Right cardiac atrium (tissue), 5 donors: ENCODE measurements around the gene PPP1R3G. TPM values are rescaled to one million over a fixed set of nuclear protein-coding genes. Genes with fewer than 3 reads are reported as not detected.

Experiments used
- ATAC-seq, 2 donors: fragments of 200-7000 bp; cut with Tn5 transposase; one replicate each; pipeline versions ENCODE4 v1.8.0 to v1.9.1; 2020; ENCODE audit warnings: moderate library complexity in 2 of 2, mild to moderate bottlenecking in 1 of 2
- DNase-seq, 3 donors: peaks; one replicate each; pipeline ENCODE4 v3.0.0-alpha.2; 2020
- H3K27ac ChIP-seq: one replicate; pipeline ENCODE4 v1.5.1; 2013; ENCODE audit warnings: mild to moderate bottlenecking, low read length, control low read depth, moderate library complexity
- H3K27me3 ChIP-seq: one replicate; pipeline ENCODE4 v1.6.1; 2013; ENCODE audit not compliant: control insufficient read depth, insufficient read depth
- H3K4me1 ChIP-seq: one replicate; pipeline ENCODE4 v1.6.1; 2013; ENCODE audit warnings: low read length; ENCODE audit not compliant: control insufficient read depth, insufficient read depth
- H3K4me3 ChIP-seq: one replicate; pipeline ENCODE4 v1.5.1; 2013; ENCODE audit warnings: low read length, control low read depth
- H3K9me3 ChIP-seq: one replicate; pipeline ENCODE4 v1.6.1; 2013; ENCODE audit warnings: low read length; ENCODE audit not compliant: control insufficient read depth
- WGBS: extraction: QIAGEN DNeasy Blood & Tissue Kit; methylation state at CpG from one replicate; pipeline ENCODE4 v1.1.7; 2013; 5-methylcytosine and 5-hydroxymethylcytosine counted together
- intact Hi-C, 4 donors: fragments of 100-400 bp; cut with DNase I; formaldehyde crosslinking; loops; one replicate each; pipeline versions ENCODE4 v1.11.0 to v1.14.0; 2022 to 2023
- long read RNA-seq, 4 donors: library from polyadenylated mRNA; unstranded; transcript quantifications; one replicate each; pipeline ENCODE4 v2.0.0, GENCODE V29; 2020 to 2021
- polyA plus RNA-seq: library from polyadenylated mRNA; stranded (reverse); fragments of 200-250 nt; gene quantifications from one replicate; pipeline ENCODE4 v1.2.3, GENCODE V29; 2013
- total RNA-seq, 4 donors: library from RNA; stranded (reverse); fragmentation: NEBNext Ultra II Directional; extraction: Animal tissue kit (Norgen Biotek cat#: 25700); gene quantifications; one replicate each; pipeline ENCODE4 v1.2.1, GENCODE V29; 2021
- donor health status: healthy with polysubstance abuse.
- donor health status: DM: no; HTN: yes; CAD: no.
- donor health status: DM: no; HTN: no; CAD: no.
- donor health status: DM: no; HTN: yes; CAD: no; lungs with severe emphysema.
- donor health status: DM: yes; HTN: yes; CAD: no.

Gene PPP1R3G
- total RNA-seq: 10 to 100 TPM in 3 of 4 donors, 1 to 10 TPM in 1; 6.7 to 19.5 (median 16.2) TPM
- 10.9 TPM for polyA plus RNA-seq
- long read RNA-seq, donor 1, full-length matches to known transcripts: 178 of 178 reads
- long read RNA-seq, donor 1, partial matches to known transcripts: 0 of 178 reads
- long read RNA-seq, donor 1, other reads (novel, unspliced or antisense): 0 of 178 reads
- long read RNA-seq, donor 2, full-length matches to known transcripts: 120 of 120 reads
- long read RNA-seq, donor 2, partial matches to known transcripts: 0 of 120 reads
- long read RNA-seq, donor 2, other reads (novel, unspliced or antisense): 0 of 120 reads
- long read RNA-seq, donor 3, full-length matches to known transcripts: 99 of 101 reads
- long read RNA-seq, donor 3, partial matches to known transcripts: 1 of 101 reads
- long read RNA-seq, donor 3, other reads (novel, unspliced or antisense): 1 of 101 reads
- long read RNA-seq, donor 4, full-length matches to known transcripts: 112 of 112 reads
- long read RNA-seq, donor 4, partial matches to known transcripts: 0 of 112 reads
- long read RNA-seq, donor 4, other reads (novel, unspliced or antisense): 0 of 112 reads

- Histone ChIP-seq H3K27ac (peak within 1 kb of the TSS; percentile 84), H3K27me3 (no peaks in the 10 kb centered on the region), H3K4me1 (no peaks in the 10 kb centered on the region), H3K9me3 (no peaks in the 10 kb centered on the region), H3K4me3 (peak within 1 kb of the TSS; percentile 59)
- DNase-seq (peak; percentile 68 to 86 (median 85)), ATAC-seq (peak; percentile 68 to 79)
- WGBS: under 1% methylated on average over 83 of the region's 83 CpGs
- intact Hi-C loops: no loop called here
These were observed at the start of gene PPP1R3G for GRCh38 chr6:5084781-5085647. PPP1R3G (plus strand) TSS chr6:5085341; CDS start chr6:5085486, 145 bp downstream.

- Histone ChIP-seq H3K4me3 (no peak overlapping the region), H3K9me3 (no peaks in the 10 kb centered on the region), H3K27ac (no peak overlapping the region), H3K4me1 (no peaks in the 10 kb centered on the region), H3K27me3 (no peaks in the 10 kb centered on the region)
- 76% methylated on average over 8 of the region's 8 CpGs for WGBS
- DNase-seq (no peak), ATAC-seq (no peak)
- intact Hi-C loops: no loop called here
These were observed 48.9 kb upstream of the PPP1R3G start for GRCh38 chr6:5036269-5036668.

- H3K4me1 ChIP-seq: peaks cover 2% of the 10 kb centered on the region
- ATAC-seq: no peak
- H3K9me3 ChIP-seq: no peaks in the 10 kb centered on the region
- H3K27ac ChIP-seq: no peak overlapping the region
- H3K4me3 ChIP-seq: no peak overlapping the region
- intact Hi-C loops: no loop called here
- H3K27me3 ChIP-seq: no peaks in the 10 kb centered on the region
- no peak for DNase-seq
- 39% methylated on average over 2 of the region's 2 CpGs for WGBS
These were observed 43.2 kb upstream of the PPP1R3G start for GRCh38 chr6:5041955-5042354.

GRCh38 chr6:5042436-5042835, 42.7 kb upstream of the PPP1R3G start:
- no peak for DNase-seq
- intact Hi-C loops: no loop called here
- H3K27me3 ChIP-seq: no peaks in the 10 kb centered on the region
- H3K27ac ChIP-seq: no peak overlapping the region
- no peaks in the 10 kb centered on the region for H3K9me3 ChIP-seq
- ATAC-seq: no peak
- WGBS: 84% methylated on average over 3 of the region's 3 CpGs
- no peak overlapping the region for H3K4me3 ChIP-seq
- H3K4me1 ChIP-seq: peaks cover 2% of the 10 kb centered on the region

GRCh38 chr6:5044866-5045265, 40.3 kb upstream of the PPP1R3G start:
- intact Hi-C loops: no loop called here
- peaks cover 1% of the 10 kb centered on the region for H3K9me3 ChIP-seq
- ATAC-seq: no peak
- no peak overlapping the region for H3K4me3 ChIP-seq
- DNase-seq: no peak
- H3K27me3 ChIP-seq: no peaks in the 10 kb centered on the region
- 77% methylated on average over 3 of the region's 3 CpGs for WGBS
- H3K4me1 ChIP-seq: peaks cover 2% of the 10 kb centered on the region
- no peak overlapping the region for H3K27ac ChIP-seq

- WGBS: 72% methylated on average over 8 of the region's 8 CpGs
- peaks cover 1% of the 10 kb centered on the region for H3K9me3 ChIP-seq
- H3K27me3 ChIP-seq: no peaks in the 10 kb centered on the region
- DNase-seq (no peak), ATAC-seq (no peak)
- H3K4me3 ChIP-seq: no peak overlapping the region
- no peak overlapping the region for H3K27ac ChIP-seq
- intact Hi-C loops: no loop called here
- H3K4me1 ChIP-seq: peaks cover 2% of the 10 kb centered on the region
These were observed 39.7 kb upstream of the PPP1R3G start for GRCh38 chr6:5045416-5045815.

GRCh38 chr6:5046430-5046829, 38.7 kb upstream of the PPP1R3G start:
- Histone ChIP-seq H3K4me1 (peaks cover 2% of the 10 kb centered on the region), H3K27ac (no peak overlapping the region), H3K9me3 (peaks cover 1% of the 10 kb centered on the region), H3K4me3 (no peak overlapping the region), H3K27me3 (no peaks in the 10 kb centered on the region)
- intact Hi-C loops: no loop called here
- ATAC-seq (no peak), DNase-seq (no peak)
- WGBS: 90% methylated on average over 9 of the region's 9 CpGs

GRCh38 chr6:5050009-5050408, 35.1 kb upstream of the PPP1R3G start:
- no peaks in the 10 kb centered on the region for H3K27me3 ChIP-seq
- 91% methylated on average over 2 of the region's 2 CpGs for WGBS
- ATAC-seq (no peak), DNase-seq (no peak)
- no peak overlapping the region for H3K27ac ChIP-seq
- H3K4me3 ChIP-seq: no peak overlapping the region
- intact Hi-C loops: loop anchor here in 1 of 4 donors (10.0 kb wide), 1 partner anchor 65 kb away; no protein-coding TSS in a partner anchor
- H3K9me3 ChIP-seq: peaks cover 4% of the 10 kb centered on the region
- H3K4me1 ChIP-seq: peaks cover 3% of the 10 kb centered on the region

- no peak overlapping the region for H3K27ac ChIP-seq
- DNase-seq (no peak), ATAC-seq (no peak)
- WGBS: 92% methylated on average over 1 of the region's 1 CpG
- peaks cover 4% of the 10 kb centered on the region for H3K9me3 ChIP-seq
- intact Hi-C loops: loop anchor here in 1 of 4 donors (10.0 kb wide), 1 partner anchor 63 kb away; no protein-coding TSS in a partner anchor
- H3K27me3 ChIP-seq: no peaks in the 10 kb centered on the region
- H3K4me3 ChIP-seq: no peak overlapping the region
- peaks cover 3% of the 10 kb centered on the region for H3K4me1 ChIP-seq
These were observed 33.7 kb upstream of the PPP1R3G start for GRCh38 chr6:5051394-5051793.

- Histone ChIP-seq H3K4me1 (peaks cover 1% of the 10 kb centered on the region), H3K27me3 (no peaks in the 10 kb centered on the region), H3K27ac (no peak overlapping the region), H3K4me3 (no peak overlapping the region), H3K9me3 (peaks cover 4% of the 10 kb centered on the region)
- intact Hi-C loops: loop anchor here in 1 of 4 donors (10.0 kb wide), 1 partner anchor 62 kb away; no protein-coding TSS in a partner anchor
- DNase-seq (no peak), ATAC-seq (no peak)
These were observed 32.1 kb upstream of the PPP1R3G start for GRCh38 chr6:5053038-5053437.

GRCh38 chr6:5053864-5054244, 31.3 kb upstream of the PPP1R3G start:
- Histone ChIP-seq H3K9me3 (peaks cover 4% of the 10 kb centered on the region), H3K27ac (no peak overlapping the region), H3K27me3 (no peaks in the 10 kb centered on the region), H3K4me3 (no peak overlapping the region), H3K4me1 (peaks cover 1% of the 10 kb centered on the region)
- WGBS: 63% methylated on average over 1 of the region's 1 CpG
- DNase-seq (no peak), ATAC-seq (no peak)
- intact Hi-C loops: loop anchor here in 1 of 4 donors (10.0 kb wide), 1 partner anchor 61 kb away; no protein-coding TSS in a partner anchor
